Measurements from ENCODE around the gene RPL10L.

RPL10L gene

DNA sequence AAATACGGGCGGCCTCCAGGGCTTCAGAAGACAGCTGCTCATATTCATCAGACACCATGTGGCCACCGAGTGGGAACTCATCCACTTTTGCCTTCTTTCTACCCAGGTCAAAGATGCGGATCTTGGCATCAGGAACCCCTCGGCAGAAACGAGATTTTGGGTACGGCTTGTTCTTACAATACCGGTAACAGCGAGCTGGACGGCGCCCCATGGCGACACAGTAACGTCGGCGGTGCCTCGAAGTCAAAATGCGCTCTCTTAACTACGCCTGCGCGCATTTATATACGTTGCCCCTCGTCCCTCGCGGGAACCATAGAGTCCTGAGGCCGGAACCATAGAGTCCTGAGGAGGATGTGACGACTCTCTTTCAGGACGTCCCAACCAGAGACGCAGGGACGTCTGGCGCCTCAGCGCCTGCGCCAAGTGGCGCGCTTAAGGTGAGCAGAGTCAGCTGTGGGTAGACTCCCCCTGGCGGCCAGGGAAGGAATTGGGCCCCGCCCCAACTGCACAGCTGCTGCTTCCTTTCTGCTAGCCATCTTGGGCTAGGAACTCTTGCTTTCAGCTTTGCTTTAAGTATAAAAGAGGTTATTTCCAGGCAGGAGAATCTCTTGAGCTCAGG lies at the start of gene RPL10L:
Gene RPL10L, minus strand, starts transcription at position 256 of the 619 bp plus-strand sequence. Its CDS starts 45 bp downstream, at position 211.
- no peak for DNase-seq (ENCODE audit: low read depth)

DNA sequence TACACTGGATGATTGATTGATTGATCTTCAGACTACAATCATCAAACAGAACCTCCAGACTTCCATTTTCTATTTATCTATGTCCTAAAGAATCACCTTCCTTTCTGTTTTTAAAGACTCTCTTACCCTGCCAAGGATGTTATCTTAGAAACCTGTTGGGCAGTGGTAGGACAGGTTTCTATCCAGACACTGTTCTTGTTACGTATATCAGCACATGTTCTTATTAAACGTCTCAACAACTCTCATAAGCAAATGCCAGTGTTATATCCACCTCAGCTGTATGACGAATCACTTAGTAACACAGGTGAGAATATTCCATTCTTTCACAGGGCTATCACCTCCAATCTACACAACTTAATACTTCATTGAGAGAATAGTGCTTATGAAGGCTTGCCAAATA lies 40.2 kb upstream of the RPL10L start:
- DNase-seq (ENCODE audit: low read depth): no peak

DNA sequence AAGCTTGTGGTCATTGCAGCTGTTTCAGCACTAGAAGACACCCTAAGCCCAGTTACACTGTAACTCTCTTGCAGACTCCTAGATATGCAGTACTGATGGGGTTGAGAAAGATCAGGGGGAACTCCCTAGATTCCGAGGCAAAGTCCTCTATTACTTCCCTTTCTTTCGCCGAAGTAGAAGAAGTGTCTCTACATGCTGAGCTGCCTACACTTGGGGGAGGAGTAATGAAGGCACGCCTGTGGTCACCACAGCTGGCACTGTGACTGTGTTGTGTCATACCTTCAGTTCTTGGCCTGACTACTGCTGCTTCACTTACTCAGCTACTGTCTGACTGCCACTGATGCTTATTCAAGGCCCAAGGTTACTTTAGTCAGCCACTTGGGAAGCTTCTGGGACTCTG lies 35.1 kb upstream of the RPL10L start:
- no peak for DNase-seq (ENCODE audit: low read depth)

DNA sequence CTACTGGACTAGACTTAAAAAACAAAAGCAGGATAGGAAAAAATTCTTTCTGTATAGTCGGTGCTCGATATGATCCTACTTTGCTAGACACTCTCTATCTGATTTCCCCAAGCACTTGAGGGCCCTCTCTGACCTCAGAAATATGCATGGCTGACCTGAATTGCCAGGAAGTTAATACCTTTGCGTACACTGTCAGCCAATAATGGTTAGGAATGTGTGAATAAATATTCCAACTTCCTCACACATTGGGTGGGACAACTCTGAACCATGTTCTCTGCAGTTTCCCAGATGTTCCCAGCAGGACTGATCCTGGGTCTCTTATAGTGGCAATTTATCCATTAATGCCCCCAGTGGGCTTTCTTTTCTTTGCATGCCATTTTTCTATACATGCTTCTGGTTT lies 20.5 kb upstream of the RPL10L start:
- no peak for DNase-seq (ENCODE audit: low read depth)

DNA sequence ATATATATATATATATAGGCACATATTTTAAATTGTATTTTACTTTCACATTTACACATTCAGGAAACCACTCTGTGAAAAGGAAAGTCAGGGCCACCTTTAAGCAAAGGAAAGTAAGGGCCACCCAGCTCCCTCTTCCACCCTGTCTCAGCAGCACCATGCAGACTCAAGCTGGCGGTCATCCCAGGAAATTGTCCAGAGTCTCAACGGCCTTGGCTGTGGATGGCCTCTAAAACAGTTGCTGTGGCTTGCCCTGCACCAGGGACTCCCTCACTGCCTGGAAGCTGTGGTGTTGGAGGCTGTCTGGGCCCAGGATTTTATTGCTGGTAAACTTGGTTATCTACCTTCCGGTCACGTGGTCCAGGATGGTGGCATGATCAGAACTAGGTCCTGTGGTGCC lies 11.8 kb upstream of the RPL10L start:
- no peak for DNase-seq (ENCODE audit: low read depth)

DNA sequence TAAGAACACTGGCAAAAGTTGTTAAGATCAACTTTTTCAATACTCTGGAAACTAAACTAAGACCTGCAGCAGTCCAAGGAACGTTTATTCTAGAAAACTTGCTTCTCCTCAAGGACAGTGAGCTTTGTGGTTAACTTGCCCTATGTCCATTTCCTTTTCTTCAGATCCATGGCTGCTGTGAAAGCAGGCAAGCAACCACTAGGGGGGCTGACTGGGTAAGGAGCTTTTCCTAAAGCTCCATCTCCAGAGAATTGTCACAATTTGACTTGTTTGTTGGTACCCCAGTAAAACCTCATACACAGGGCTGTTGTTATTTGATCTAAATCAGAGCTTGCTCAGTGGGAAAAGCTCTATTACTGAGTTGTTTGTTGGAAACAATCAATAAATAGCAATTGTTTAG lies 10.1 kb upstream of the RPL10L start:
- no peak for DNase-seq (ENCODE audit: low read depth)

DNA sequence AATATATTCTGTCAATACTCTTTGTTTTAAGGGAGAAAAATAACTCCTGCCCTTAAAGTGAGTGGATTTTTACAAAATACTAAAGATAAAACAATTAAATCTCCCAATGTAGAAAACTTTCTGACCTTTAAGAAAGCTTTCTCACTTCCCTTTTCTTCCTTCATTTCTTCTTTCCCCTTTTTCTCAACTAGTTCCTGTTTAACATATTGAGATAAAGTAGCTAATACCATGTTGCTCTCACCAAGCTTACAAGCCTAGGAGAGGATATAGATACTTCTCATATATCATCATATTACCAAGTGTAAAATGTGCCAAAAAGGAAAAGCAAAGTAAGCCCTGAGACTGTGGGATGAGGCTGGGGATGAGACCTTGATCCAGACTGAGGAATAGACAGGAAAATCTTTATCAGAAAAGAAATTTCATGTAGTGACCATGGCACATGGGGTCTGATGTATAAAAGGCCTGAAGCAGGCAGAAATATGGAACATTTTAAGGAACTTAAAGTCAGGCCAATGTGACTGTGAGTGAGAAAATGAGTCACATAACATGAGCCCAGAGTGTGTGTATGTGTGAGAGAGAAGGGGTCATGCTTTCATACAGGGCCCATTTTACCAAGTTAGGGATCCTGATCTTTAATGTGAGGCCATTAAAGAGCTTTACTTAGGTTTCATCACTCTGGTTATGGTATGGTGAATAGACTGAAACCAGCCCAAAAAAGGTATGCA lies 1.6 kb upstream of the RPL10L start:
- no peak for DNase-seq (ENCODE audit: low read depth)

DNA sequence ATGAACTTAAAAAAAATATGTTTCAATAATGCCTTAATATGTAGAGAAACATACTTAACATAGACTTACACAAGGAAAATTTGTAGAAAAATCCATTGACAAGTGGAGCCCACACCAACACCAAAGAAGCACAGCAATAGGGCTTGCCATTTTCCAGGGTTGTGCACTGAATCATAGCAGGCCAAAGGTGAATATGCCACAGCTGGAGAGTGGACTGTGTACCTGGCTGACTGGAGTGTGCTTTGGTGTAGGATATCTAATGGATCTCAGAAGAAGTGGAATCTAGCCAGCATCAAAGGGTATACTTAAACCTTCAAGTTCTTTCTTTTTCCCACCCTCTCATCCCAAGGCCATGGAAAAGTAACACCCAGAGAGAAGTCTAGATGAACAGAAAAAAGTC lies 4.8 kb downstream of the RPL10L start:
- DNase-seq (ENCODE audit: low read depth): no peak

DNA sequence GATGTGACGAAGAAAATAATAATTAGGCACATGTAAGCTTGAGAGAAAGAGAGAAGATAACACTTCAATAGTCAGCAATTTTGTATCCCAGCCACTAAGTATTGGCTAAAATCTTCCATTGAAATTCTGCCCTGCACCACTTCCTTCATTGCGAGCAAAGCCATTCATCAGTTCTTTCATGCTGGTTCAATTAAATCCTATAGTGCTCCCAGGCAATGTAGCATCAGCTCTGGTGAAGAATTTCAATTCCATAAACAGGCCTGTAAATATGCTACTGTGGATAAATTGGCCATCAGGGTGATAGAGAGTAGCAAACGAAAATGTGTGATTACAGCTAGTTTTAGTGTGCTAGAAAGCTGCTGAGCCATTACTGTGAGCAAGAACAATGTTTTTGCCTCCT lies 24.7 kb downstream of the RPL10L start:
- DNase-seq (ENCODE audit: low read depth): no peak

Measured in EH (cell line).